ENCODE measurements around the gene ITGA11.
A peak's percentile ranks its signal among the peaks of the same experiment; 100 is the strongest.

ITGA11 gene

GRCh38 chr15:68310804-68311463 is 121.0 kb downstream of the ITGA11 start:
- no peak for DNase-seq (ENCODE audit: low spot score)

- DNase-seq (ENCODE audit: low spot score): no peak
Observed at GRCh38 chr15:68310178-68310803, 121.7 kb downstream of the ITGA11 start.

GRCh38 chr15:68309024-68309423 is 122.9 kb downstream of the ITGA11 start:
- DNase-seq (ENCODE audit: low spot score): no peak

GRCh38 chr15:68307131-68307928 is 124.6 kb downstream of the ITGA11 start:
- DNase-seq (ENCODE audit: low spot score): no peak

GRCh38 chr15:68305420-68305871 is 126.5 kb downstream of the ITGA11 start:
- DNase-seq (ENCODE audit: low spot score): no peak

GRCh38 chr15:68304589-68305337 is 127.2 kb downstream of the ITGA11 start:
- no peak for DNase-seq (ENCODE audit: low spot score)

- no peak for DNase-seq (ENCODE audit: low spot score)
Observed at GRCh38 chr15:68303560-68304436, 128.2 kb downstream of the ITGA11 start.

GRCh38 chr15:68303134-68303533 is 128.8 kb downstream of the ITGA11 start:
- no peak for DNase-seq (ENCODE audit: low spot score)

- DNase-seq (ENCODE audit: low spot score): no peak
Observed at GRCh38 chr15:68302729-68303128, 129.2 kb downstream of the ITGA11 start.

GRCh38 chr15:68301301-68301700 is 130.7 kb downstream of the ITGA11 start:
- DNase-seq (ENCODE audit: low spot score): no peak

GRCh38 chr15:68300115-68300940 is 131.6 kb downstream of the ITGA11 start:
- no peak for DNase-seq (ENCODE audit: low spot score)

- DNase-seq (ENCODE audit: low spot score): no peak
Observed at GRCh38 chr15:68299436-68299835, 132.5 kb downstream of the ITGA11 start.

- DNase-seq (ENCODE audit: low spot score): peak; percentile 31
Observed at GRCh38 chr15:68298882-68299381, 133.0 kb downstream of the ITGA11 start.

- no peak for DNase-seq (ENCODE audit: low spot score)
Observed at GRCh38 chr15:68298336-68298735, 133.6 kb downstream of the ITGA11 start.

- DNase-seq (ENCODE audit: low spot score): no peak
Observed at GRCh38 chr15:68295014-68295805, 136.8 kb downstream of the ITGA11 start.

- DNase-seq (ENCODE audit: low spot score): no peak
Observed at GRCh38 chr15:68292967-68293366, 139.0 kb downstream of the ITGA11 start.

- DNase-seq (ENCODE audit: low spot score): no peak
Observed at GRCh38 chr15:68292157-68292781, 139.7 kb downstream of the ITGA11 start.

GRCh38 chr15:68290715-68291114 is 141.2 kb downstream of the ITGA11 start:
- no peak for DNase-seq (ENCODE audit: low spot score)
